HG02884 (cell line): ENCODE measurements around the gene MAMLD1.

Experiments
- ATAC-seq: cut with Tn5 transposase; IDR thresholded peaks from one replicate; pipeline ENCODE4 v1.9.1; 2021; ENCODE audit warnings: mild to moderate bottlenecking, moderate library complexity; ENCODE audit not compliant: unreplicated experiment

MAMLD1 gene

DNA sequence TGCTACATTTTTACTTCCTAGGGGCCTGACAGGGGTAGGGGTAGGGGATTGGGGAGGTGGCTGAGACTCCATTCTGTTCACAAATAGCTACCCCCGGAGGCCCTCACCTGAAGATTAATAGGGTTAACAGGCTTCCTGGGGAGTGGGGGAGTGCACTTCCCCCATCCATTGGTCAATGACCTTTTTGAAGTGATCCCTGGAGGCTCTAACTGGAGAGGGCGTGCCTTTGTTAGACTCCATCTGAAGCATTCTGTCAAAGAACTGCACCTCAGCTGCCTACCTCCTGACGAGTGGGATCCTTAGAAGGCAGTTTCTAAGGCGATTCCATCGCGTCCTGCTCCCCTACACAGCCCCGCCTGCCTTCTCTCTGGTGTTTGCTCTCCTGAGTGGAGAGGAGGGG lies 195.3 kb downstream of the MAMLD1 start:
- ATAC-seq: no peak
